MM.1S (cell line): ENCODE data around the gene RBM28.

Source experiments
- DNase-seq: peaks from one replicate; pipeline ENCODE4 v3.0.0-alpha.2; 2015
- H2AFZ ChIP-seq: fragments of 300-600 bp; sonication (generic); 2 replicates; pipeline ENCODE4 v1.6.0; 2016; ENCODE audit warnings: antibody characterized with exemption, low read length
- H3F3A ChIP-seq: fragments of 300-600 bp; sonication (generic); 2 replicates; pipeline ENCODE4 v1.6.1; 2016; ENCODE audit warnings: mild to moderate bottlenecking, antibody characterized with exemption, low read length, moderate library complexity, mixed read lengths; ENCODE audit not compliant: insufficient read depth
- H3K27ac ChIP-seq: fragments of 300-600 bp; sonication (generic); 2 replicates; pipeline ENCODE4 v1.5.1; 2016; ENCODE audit warnings: mild to moderate bottlenecking, low read length
- H3K27me3 ChIP-seq: fragments of 300-600 bp; sonication (generic); replicated peaks from 2 replicates; pipeline ENCODE4 v1.6.0; 2016; ENCODE audit warnings: low read length; ENCODE audit not compliant: insufficient read depth
- H3K36me3 ChIP-seq: fragments of 300-600 bp; sonication (generic); replicated peaks from 2 replicates; pipeline ENCODE4 v1.6.1; 2016; ENCODE audit warnings: mild to moderate bottlenecking, low read length, mixed read lengths; ENCODE audit not compliant: insufficient read depth
- H3K4me1 ChIP-seq: fragments of 300-600 bp; sonication (generic); 2 replicates; pipeline ENCODE4 v1.6.1; 2016; ENCODE audit warnings: low read length, mixed read lengths
- H3K4me2 ChIP-seq: fragments of 300-600 bp; sonication (generic); 2 replicates; pipeline ENCODE4 v1.6.0; 2016; ENCODE audit warnings: low read depth, low read length
- H3K4me3 ChIP-seq: fragments of 300-600 bp; sonication (generic); 2 replicates; pipeline ENCODE4 v1.5.1; 2016; ENCODE audit warnings: low read length, mixed read lengths
- H3K79me2 ChIP-seq: fragments of 300-600 bp; sonication (generic); 2 replicates; pipeline ENCODE4 v1.6.1; 2016; ENCODE audit warnings: mixed run types, low read length, mixed read lengths
- H3K9ac ChIP-seq: fragments of 300-600 bp; sonication (generic); 2 replicates; pipeline ENCODE4 v1.6.1; 2016; ENCODE audit warnings: low read length, mixed read lengths
- H3K9me2 ChIP-seq: fragments of 300-600 bp; sonication (generic); replicated peaks from 2 replicates; pipeline ENCODE4 v1.6.1; 2016; ENCODE audit warnings: mild to moderate bottlenecking, low read length, mixed read lengths; ENCODE audit not compliant: insufficient read depth
- H3K9me3 ChIP-seq: fragments of 300-600 bp; sonication (generic); replicated peaks from 2 replicates; pipeline ENCODE4 v1.6.1; 2016; ENCODE audit warnings: mild to moderate bottlenecking, low read length, mixed read lengths; ENCODE audit not compliant: insufficient read depth
- H4K20me1 ChIP-seq: fragments of 300-600 bp; sonication (generic); 2 replicates; pipeline ENCODE4 v1.6.1; 2016; ENCODE audit warnings: mild to moderate bottlenecking, low read length, moderate library complexity, mixed read lengths; ENCODE audit not compliant: insufficient read depth
- CTCF ChIP-seq: fragments of 300-600 bp; sonication (generic); IDR thresholded peaks from 2 replicates; pipeline ENCODE4 v1.5.1; 2016; ENCODE audit warnings: antibody characterized with exemption, low read length, mixed read lengths
- EZH2 ChIP-seq: fragments of 300-600 bp; sonication (generic); optimal IDR thresholded peaks from 2 replicates; pipeline ENCODE3; 2017; ENCODE audit warnings: low read depth, mild to moderate bottlenecking, antibody characterized with exemption, low read length, mixed read lengths
- EZH2phosphoT487 ChIP-seq: fragments of 300-600 bp; sonication (generic); IDR thresholded peaks from 2 replicates; pipeline ENCODE4 v1.6.1; 2018; ENCODE audit warnings: antibody characterized with exemption, low read length

The RBM28 gene

GRCh38 chr7:128390871-128391565 is 47.3 kb upstream of the RBM28 start:
- Histone ChIP-seq H3K9me2 (no peaks in the 10 kb centered on the region), H3K27ac (no peak overlapping the region), H3K79me2 (no peaks in the 10 kb centered on the region), H3K4me1 (no peaks in the 10 kb centered on the region), H2AFZ (no peak overlapping the region), H3K4me3 (no peak overlapping the region), H4K20me1 (no peaks in the 10 kb centered on the region), H3K9ac (no peak overlapping the region), H3K27me3 (peaks cover 5% of the 10 kb centered on the region), H3K4me2 (no peak overlapping the region), H3K36me3 (no peaks in the 10 kb centered on the region), H3F3A (no peaks in the 10 kb centered on the region), H3K9me3 (no peaks in the 10 kb centered on the region)
- TF ChIP-seq CTCF (no peak), EZH2 (no peak), EZH2phosphoT487 (no peak)
- DNase-seq = no peak

- no peak overlapping the region for H2AFZ ChIP-seq
- no peak for TF ChIP-seq EZH2phosphoT487
- DNase-seq = no peak
- H3K4me1 ChIP-seq = no peaks in the 10 kb centered on the region
- H3K36me3 ChIP-seq = no peaks in the 10 kb centered on the region
- H3F3A ChIP-seq = no peaks in the 10 kb centered on the region
- H3K27ac ChIP-seq = no peak overlapping the region
- no peaks in the 10 kb centered on the region for H3K9me3 ChIP-seq
- H3K79me2 ChIP-seq = no peaks in the 10 kb centered on the region
- no peaks in the 10 kb centered on the region for H3K9me2 ChIP-seq
- no peak overlapping the region for H3K4me3 ChIP-seq
- no peaks in the 10 kb centered on the region for H4K20me1 ChIP-seq
- H3K4me2 ChIP-seq = no peak overlapping the region
- H3K27me3 ChIP-seq = peaks cover 5% of the 10 kb centered on the region
- H3K9ac ChIP-seq = no peak overlapping the region
These were observed 46.1 kb upstream of the RBM28 start for GRCh38 chr7:128389618-128390329.

GRCh38 chr7:128389085-128389617 is 45.4 kb upstream of the RBM28 start:
- no peak overlapping the region for H3K27ac ChIP-seq
- H3K36me3 ChIP-seq = no peaks in the 10 kb centered on the region
- no peaks in the 10 kb centered on the region for H3K9me3 ChIP-seq
- TF ChIP-seq EZH2 = no peak
- TF ChIP-seq CTCF = no peak
- no peak for TF ChIP-seq EZH2phosphoT487
- no peak overlapping the region for H3K9ac ChIP-seq
- H4K20me1 ChIP-seq = no peaks in the 10 kb centered on the region
- no peak for DNase-seq
- H3K79me2 ChIP-seq = no peaks in the 10 kb centered on the region
- no peaks in the 10 kb centered on the region for H3K9me2 ChIP-seq
- H3K4me2 ChIP-seq = no peak overlapping the region
- H3K4me3 ChIP-seq = no peak overlapping the region
- H2AFZ ChIP-seq = no peak overlapping the region
- H3K4me1 ChIP-seq = no peaks in the 10 kb centered on the region
- H3K27me3 ChIP-seq = peaks cover 5% of the 10 kb centered on the region
- no peaks in the 10 kb centered on the region for H3F3A ChIP-seq

- H3K4me3 ChIP-seq = no peak overlapping the region
- no peak overlapping the region for H3K9ac ChIP-seq
- H3K9me3 ChIP-seq = no peaks in the 10 kb centered on the region
- H4K20me1 ChIP-seq = no peaks in the 10 kb centered on the region
- H3K36me3 ChIP-seq = no peaks in the 10 kb centered on the region
- H3K4me1 ChIP-seq = no peaks in the 10 kb centered on the region
- no peaks in the 10 kb centered on the region for H3K9me2 ChIP-seq
- H3F3A ChIP-seq = no peaks in the 10 kb centered on the region
- no peaks in the 10 kb centered on the region for H3K79me2 ChIP-seq
- H2AFZ ChIP-seq = no peak overlapping the region
- DNase-seq = no peak
- H3K27ac ChIP-seq = no peak overlapping the region
- peaks cover 5% of the 10 kb centered on the region for H3K27me3 ChIP-seq
- peak overlapping the region; percentile 23; the same call in 1 of the 2 replicates for H3K4me2 ChIP-seq
- no peak for TF ChIP-seq CTCF
- TF ChIP-seq EZH2phosphoT487 = no peak
- TF ChIP-seq EZH2 = no peak
These were observed 44.4 kb upstream of the RBM28 start for GRCh38 chr7:128388145-128388485.
